22Rv1 (cell line): ENCODE results near the gene PLAGL1.

Source experiments
- CTCF ChIP-seq: fragments of 450-650 bp; IDR thresholded peaks from 2 replicates; pipeline ENCODE4 v1.5.1; 2017; ENCODE audit warnings: mild to moderate bottlenecking
- ZFX ChIP-seq: fragments of 450-650 bp; IDR thresholded peaks from 2 replicates; pipeline ENCODE4 v1.6.1; 2017; ENCODE audit warnings: antibody characterized with exemption, borderline replicate concordance

GRCh38 chr6:143949962-143950361 lies 58.1 kb downstream of the PLAGL1 start:
- TF ChIP-seq ZFX: no peak
- no peak for TF ChIP-seq CTCF
